ENCODE results near the gene AHNAK2. TPM values are rescaled to one million over a fixed set of nuclear protein-coding genes. Genes with fewer than 3 reads are reported as not detected.
"Not testable (repeated sequence)": the region's sequence is repeated elsewhere in the genome, so short reads cannot be mapped to it uniquely, and the experiment has no call there.

The AHNAK2 gene
- total RNA-seq, 1 experiment from 2014 or later, result 31.3 TPM

GRCh38 chr14:104930526-104931303, 47.5 kb downstream of the AHNAK2 start:
- Histone ChIP-seq H3K36me3 (no peaks in the 10 kb centered on the region), H3K9me3 (no peaks in the 10 kb centered on the region), H3K27me3 (no peaks in the 10 kb centered on the region), H3K4me3 (no peak overlapping the region)
- DNase-seq, result peak; percentile 52

GRCh38 chr14:104929268-104930230, 48.6 kb downstream of the AHNAK2 start:
- no peaks in the 10 kb centered on the region for H3K36me3 ChIP-seq
- H3K9me3 ChIP-seq, result no peaks in the 10 kb centered on the region
- no peak overlapping the region for H3K4me3 ChIP-seq
- no peak for DNase-seq
- H3K27me3 ChIP-seq, result no peaks in the 10 kb centered on the region

- no peaks in the 10 kb centered on the region for H3K36me3 ChIP-seq
- H3K9me3 ChIP-seq, result no peaks in the 10 kb centered on the region
- H3K4me3 ChIP-seq, result no peak overlapping the region
- no peaks in the 10 kb centered on the region for H3K27me3 ChIP-seq
- DNase-seq, result no peak
Observed at GRCh38 chr14:104928391-104929133, 49.6 kb downstream of the AHNAK2 start.

- no peak for DNase-seq
- Histone ChIP-seq H3K36me3 (no peaks in the 10 kb centered on the region), H3K9me3 (no peaks in the 10 kb centered on the region), H3K4me3 (no peak overlapping the region), H3K27me3 (no peaks in the 10 kb centered on the region)
Observed at GRCh38 chr14:104927901-104928300, 50.3 kb downstream of the AHNAK2 start.

- no peak overlapping the region for H3K4me3 ChIP-seq
- DNase-seq, result no peak
- no peaks in the 10 kb centered on the region for H3K36me3 ChIP-seq
- H3K27me3 ChIP-seq, result no peaks in the 10 kb centered on the region
- H3K9me3 ChIP-seq, result no peaks in the 10 kb centered on the region
Observed at GRCh38 chr14:104927432-104927816, 50.8 kb downstream of the AHNAK2 start.

- H3K4me3 ChIP-seq, result no peak overlapping the region
- no peaks in the 10 kb centered on the region for H3K36me3 ChIP-seq
- H3K27me3 ChIP-seq, result no peaks in the 10 kb centered on the region
- no peaks in the 10 kb centered on the region for H3K9me3 ChIP-seq
- no peak for DNase-seq
Observed at GRCh38 chr14:104926619-104927431, 51.3 kb downstream of the AHNAK2 start.

- H3K27me3 ChIP-seq, result no peaks in the 10 kb centered on the region
- no peaks in the 10 kb centered on the region for H3K36me3 ChIP-seq
- DNase-seq, result no peak
- no peaks in the 10 kb centered on the region for H3K9me3 ChIP-seq
- H3K4me3 ChIP-seq, result no peak overlapping the region
Observed at GRCh38 chr14:104925855-104926609, 52.1 kb downstream of the AHNAK2 start.

- H3K9me3 ChIP-seq, result no peaks in the 10 kb centered on the region
- no peaks in the 10 kb centered on the region for H3K36me3 ChIP-seq
- H3K27me3 ChIP-seq, result no peaks in the 10 kb centered on the region
- no peak for DNase-seq
- H3K4me3 ChIP-seq, result no peak overlapping the region
Observed at GRCh38 chr14:104925214-104925854, 52.8 kb downstream of the AHNAK2 start.

GRCh38 chr14:104924421-104925213, 53.6 kb downstream of the AHNAK2 start, which contains the start of gene PLD4:
TSS of gene PLD4 (plus strand) at chr14:104924879. CDS start at chr14:104927141, 2,262 bp downstream.
- no peaks in the 10 kb centered on the region for H3K9me3 ChIP-seq
- no peaks in the 10 kb centered on the region for H3K27me3 ChIP-seq
- DNase-seq, result no peak
- H3K4me3 ChIP-seq, result no peak within 1 kb of the TSS
- no peaks in the 10 kb centered on the region for H3K36me3 ChIP-seq

GRCh38 chr14:104923640-104924420, 54.3 kb downstream of the AHNAK2 start:
- Histone ChIP-seq H3K27me3 (no peaks in the 10 kb centered on the region), H3K36me3 (no peaks in the 10 kb centered on the region), H3K9me3 (no peaks in the 10 kb centered on the region), H3K4me3 (no peak overlapping the region)
- no peak for DNase-seq

GRCh38 chr14:104919993-104920315, 58.2 kb downstream of the AHNAK2 start:
- no peaks in the 10 kb centered on the region for H3K9me3 ChIP-seq
- H3K4me3 ChIP-seq, result no peak overlapping the region
- H3K27me3 ChIP-seq, result no peaks in the 10 kb centered on the region
- H3K36me3 ChIP-seq, result no peaks in the 10 kb centered on the region
- no peak for DNase-seq

- H3K27me3 ChIP-seq, H3K36me3 ChIP-seq, H3K9me3 ChIP-seq, DNase-seq, H3K4me3 ChIP-seq: not testable (repeated sequence)
Observed at GRCh38 chr14:104919152-104919992, 58.8 kb downstream of the AHNAK2 start.

- no peaks in the 10 kb centered on the region for H3K9me3 ChIP-seq
- no peak overlapping the region for H3K4me3 ChIP-seq
- no peaks in the 10 kb centered on the region for H3K36me3 ChIP-seq
- DNase-seq, result no peak
- no peaks in the 10 kb centered on the region for H3K27me3 ChIP-seq
Observed at GRCh38 chr14:104917993-104918392, 60.2 kb downstream of the AHNAK2 start.
